ENCODE results near the gene C11orf65.

- TF ChIP-seq CTCF (conservative IDR thresholded peaks at IDR 0.05; ENCODE audit: low read depth, low read length) (no peak), EZH2 (IDR thresholded peaks at IDR 0.05; ENCODE audit: borderline replicate concordance, low read depth, low read length, poor library complexity, severe bottlenecking) (no peak)
Observed at GRCh38 chr11:108486828-108487227, 19.5 kb upstream of the C11orf65 start.

Data from A673 (cell line).